Inferior parietal cortex (tissue), 1 donor: ENCODE data around the gene SETD1B.
A peak's percentile ranks its signal among the peaks of the same experiment; 100 is the strongest.
"Not testable (repeated sequence)": the region's sequence is repeated elsewhere in the genome, so short reads cannot be mapped to it uniquely, and the experiment has no call there.

Source experiments
- DNase-seq: peaks from one replicate; pipeline ENCODE4 v3.0.0-alpha.2; 2016; ENCODE audit errors: extremely low spot score

Gene SETD1B

DNA sequence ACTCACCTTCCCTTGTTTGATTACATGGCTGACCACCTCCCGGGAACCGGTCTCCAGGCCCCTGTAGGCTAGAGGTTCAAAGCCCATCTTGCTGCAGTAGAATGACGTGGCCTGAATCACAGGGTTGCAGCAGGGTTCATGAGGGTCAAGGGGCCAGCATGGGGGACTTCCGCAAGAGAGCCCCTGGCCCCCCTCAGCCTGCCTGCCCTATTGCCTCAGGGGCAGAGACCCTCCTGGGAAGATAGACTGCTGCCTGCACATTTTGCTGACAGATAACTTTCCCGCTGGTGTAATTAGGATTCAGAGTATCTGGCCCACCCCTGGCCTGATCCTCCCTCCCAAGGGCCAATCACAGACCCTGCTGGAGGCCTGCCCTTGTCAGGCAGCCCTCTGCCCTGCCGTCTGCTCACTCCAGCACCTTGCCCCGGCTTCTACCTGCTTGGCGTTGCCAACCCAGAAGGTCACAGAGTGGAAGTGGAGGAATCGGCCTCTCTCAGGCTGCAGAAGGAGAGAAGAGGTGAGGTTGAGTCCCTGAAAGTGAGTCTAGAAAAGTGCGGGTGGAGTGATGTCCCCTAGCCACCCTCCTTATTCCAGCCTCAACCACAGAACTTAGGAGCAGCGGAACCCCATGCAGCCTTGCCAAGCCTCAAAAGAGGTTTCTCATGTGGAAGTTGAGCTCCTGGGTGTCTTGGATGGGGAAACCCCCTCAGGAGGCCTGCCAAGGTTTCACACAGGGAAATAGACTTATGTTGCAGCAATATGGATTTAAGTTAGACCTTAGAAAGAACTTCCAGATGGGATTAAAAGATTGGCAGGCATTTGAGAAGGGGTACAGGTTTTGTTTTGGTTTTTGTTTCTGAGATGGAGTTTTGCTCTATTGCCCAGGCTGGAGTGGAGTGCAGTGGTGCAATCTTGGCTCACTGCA lies 53.8 kb downstream of the SETD1B start:
- DNase-seq = no peak

DNA sequence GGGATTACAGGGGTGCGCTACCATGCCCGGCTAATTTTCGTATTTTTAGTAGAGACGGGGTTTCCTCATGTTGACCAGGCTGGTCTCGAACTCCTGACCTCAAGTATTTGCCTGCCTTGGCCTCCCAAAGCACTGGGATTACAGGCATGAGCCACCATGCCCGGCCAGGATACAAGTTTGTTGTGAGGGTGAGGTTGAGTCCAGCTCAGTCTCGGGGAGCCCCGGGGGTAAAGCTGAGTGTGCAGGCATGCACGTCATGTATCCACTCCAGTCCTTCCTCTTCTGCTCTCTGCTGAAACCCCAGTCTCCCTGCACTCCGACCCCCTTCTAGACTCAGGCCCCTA lies 54.5 kb downstream of the SETD1B start:
- no peak for DNase-seq

DNA sequence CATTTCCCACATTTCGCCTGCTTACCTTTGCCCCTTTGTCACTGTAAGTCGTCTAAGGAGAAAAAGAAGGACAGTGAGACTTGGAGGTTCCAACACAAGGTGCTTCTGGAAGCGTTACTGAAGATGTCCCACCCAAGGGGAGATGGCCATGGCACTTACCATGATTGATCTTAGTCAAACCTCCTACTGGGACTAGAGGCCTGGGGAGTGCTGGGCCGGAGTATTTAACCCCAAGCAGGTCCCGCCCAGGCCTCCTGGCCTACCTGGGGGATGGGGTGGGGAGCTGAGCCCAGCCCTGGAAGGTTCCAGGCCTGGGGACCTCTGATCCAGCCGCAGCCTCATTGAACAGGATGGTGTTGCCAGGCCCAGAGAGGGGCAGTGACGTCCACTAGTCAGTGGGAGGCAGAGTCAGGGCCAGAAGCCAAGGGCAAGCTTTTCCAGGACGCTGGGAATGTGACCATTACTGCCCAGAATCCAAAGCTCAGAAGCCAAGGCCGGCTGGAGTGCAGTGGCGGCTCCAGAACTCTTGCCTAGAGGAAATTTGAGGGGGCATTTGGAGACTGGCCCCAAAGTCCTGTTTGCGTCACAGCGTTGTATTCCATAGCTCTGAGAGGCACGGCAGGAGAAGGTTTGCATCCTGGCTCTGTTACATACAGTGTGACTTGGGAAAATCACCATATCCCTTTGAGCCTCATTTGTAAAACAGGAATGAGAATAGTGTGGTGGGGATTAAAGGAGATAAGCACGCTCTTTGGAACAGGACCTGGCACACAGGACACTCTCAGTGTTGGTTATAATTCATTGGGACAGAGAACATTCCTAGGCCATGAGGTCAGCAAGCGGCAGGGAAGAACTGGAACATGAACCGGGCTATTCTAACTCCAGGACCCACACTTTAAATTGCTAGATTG lies 55.1 kb downstream of the SETD1B start, which contains the start of gene HPD:
Gene HPD (minus strand): TSS at position 198 of the 911 bp plus-strand sequence. CDS start 36 bp downstream, at position 162.
- no peak for DNase-seq

DNA sequence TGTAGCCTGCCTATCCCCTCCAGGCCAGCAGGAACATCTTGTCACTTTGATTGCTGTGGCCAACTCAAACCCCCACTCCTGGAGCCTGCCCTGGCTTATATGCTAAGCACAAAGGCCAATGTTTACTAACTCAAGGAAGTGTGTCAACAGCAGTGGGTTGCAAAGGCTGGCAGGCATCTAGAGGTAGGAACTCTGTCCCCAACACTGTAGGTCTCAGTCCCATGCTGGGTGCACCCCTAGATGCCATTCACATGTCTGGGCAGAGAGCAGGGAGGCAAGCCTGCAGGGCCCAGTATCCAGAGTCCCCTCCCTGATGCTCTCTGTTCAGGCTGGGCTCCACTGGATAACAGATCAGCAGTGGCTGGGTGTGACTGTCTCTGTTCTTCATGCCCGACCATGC lies 56.4 kb downstream of the SETD1B start:
- DNase-seq = no peak

DNA sequence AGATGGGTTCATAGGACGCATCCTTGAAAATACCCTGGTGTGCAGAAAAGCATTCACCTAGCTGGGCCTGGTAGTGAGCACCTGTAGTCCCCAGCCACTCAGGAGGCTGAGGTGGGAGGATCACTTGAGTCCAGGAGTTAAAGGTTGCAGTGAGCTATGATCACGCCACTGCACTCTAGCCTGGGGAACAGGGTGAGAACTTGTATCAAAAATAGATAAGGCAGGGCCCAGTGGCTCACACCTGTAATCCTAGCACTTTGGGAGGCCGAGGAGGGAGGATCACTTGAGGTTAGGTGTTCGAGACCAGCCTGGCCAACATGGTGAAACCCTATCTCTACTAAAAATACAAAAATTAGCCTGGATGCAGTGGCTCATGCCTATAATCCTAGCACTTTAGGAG lies 56.9 kb downstream of the SETD1B start:
- not testable (repeated sequence) for DNase-seq

DNA sequence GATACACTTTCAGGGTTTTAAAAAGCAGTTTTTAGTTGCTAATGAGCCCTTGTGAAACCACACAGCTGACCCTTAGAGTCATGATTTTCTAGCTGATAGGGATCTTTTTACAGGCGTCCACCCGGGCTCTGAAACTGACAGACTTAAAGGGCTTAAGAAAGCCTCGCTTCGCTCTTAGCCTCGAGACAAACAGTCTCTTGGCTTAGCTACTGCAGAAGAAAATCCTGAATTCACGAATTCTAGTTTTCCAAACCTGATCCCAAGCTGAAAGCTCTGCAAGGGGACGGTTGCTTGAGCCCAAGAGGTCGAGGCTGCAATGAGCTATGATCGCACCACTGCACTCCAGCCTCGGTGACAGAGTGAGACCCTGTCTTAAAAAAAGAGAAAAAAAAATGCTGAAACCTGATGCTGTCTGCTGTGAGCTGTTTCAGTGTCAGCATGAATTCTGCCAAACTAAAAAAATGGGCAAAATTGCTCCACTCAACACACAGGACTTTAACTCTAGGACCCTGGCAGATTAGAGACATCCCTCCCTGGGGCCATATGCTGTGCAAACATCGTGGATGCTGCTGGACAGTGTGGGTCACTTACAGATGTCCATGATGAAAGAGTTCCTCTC lies 57.9 kb downstream of the SETD1B start:
- peak; percentile 15 for DNase-seq

DNA sequence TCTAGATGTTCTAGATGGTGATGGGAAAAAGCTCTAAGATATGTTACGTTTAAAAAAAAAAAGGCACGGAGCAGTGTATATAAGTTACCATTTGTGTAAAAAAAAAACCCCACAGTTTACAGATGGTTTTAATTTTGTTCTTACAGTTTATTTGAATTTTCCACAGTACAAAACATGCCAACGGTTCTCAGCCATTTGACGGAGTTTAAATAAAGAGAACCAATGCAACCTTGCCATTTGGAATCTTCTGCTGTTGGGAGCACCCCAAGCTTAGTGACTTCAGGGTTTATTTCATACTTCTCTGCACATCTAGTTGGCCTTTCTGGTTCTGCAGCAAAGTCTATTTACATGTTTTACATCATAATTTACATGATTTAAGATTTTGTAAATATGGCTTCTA lies 62.5 kb downstream of the SETD1B start:
- DNase-seq = no peak

DNA sequence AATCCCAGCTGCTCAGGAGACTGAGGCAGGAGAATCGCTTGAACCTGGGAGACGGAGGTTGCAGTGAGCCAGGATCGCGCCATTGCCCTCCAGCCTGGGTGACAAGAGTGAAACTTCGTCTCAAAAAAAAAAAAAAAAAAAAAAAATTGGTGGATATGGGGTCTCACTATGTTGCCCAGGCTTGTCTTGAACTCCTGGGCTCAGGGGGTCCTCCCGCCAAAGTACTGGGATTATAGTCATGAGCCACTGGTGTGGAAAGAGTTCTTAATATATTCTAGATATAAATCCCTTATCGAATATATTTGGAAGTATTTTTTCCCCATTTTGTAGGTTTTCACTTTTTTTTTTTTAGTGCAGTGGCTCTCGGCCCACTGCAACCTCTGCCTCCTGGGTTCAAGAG lies 65.4 kb downstream of the SETD1B start:
- DNase-seq = not testable (repeated sequence)

DNA sequence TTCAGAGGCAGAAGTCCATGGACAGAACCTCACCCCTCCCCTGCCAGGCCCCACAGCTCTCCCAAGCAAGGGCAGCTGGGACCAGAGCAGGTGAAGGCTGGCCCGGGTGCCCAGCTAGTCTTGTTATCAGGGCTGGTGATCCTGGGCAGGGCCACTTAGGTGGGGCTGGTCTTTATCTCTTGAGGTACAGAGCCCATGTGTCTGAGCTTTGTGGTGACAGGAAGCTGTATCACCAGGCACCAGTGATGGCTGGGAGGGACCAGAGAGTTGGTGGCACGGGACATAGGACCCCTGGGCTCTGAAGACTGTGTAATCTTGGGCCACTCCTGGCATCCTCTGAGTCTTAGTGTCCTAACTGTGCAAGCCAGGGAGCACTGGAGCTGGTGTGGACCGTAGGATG lies 67.7 kb downstream of the SETD1B start:
- no peak for DNase-seq

DNA sequence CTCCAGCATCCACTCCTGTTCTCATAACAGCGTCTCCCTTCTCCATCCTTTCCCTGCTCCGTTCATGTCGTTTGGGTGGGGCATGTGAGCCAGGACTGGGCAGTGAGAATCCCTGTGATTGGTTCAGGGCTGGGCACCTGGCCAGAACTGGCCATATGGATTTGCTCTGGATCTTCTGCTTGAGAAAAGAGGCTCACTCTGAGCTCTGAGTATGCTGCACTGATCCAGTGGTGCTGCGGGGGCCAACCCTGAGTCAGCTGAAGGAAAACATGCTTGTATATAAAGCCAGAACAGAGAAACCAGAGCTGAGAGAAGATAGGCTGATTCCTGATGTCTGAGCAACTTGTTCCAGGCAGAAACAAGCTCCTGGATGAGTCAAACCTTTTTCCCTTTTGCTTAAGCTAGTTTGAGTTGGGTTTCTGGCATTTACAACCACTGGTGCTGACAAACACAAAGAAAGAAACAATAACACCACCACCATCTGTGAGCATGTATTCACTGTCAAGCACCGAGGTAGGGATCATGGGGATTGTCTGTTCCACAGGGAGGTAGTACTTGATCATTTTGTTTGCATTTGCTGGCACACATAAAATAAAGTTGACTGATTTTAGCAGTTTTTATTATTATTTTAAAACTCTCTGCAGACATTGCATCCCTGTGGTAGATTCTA lies 68.9 kb downstream of the SETD1B start:
- DNase-seq = peak; percentile 60

DNA sequence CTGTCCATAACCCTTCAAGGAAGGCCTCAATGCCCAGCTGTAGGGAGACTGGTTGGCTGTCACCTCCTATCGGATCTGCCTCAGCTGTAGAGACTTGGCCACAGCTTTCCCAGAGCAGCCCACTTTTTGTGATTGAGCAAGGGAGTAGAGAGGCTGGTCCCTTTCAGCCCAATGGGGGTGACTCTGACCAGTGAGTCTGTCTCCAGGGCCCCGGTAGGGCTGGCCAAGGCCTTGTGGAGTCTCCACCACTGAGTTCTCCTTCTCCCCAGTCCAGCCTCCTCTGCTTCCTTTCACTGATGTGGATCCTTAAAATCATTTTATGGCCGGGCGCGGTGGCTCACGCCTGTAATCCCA lies 69.4 kb downstream of the SETD1B start:
- no peak for DNase-seq

DNA sequence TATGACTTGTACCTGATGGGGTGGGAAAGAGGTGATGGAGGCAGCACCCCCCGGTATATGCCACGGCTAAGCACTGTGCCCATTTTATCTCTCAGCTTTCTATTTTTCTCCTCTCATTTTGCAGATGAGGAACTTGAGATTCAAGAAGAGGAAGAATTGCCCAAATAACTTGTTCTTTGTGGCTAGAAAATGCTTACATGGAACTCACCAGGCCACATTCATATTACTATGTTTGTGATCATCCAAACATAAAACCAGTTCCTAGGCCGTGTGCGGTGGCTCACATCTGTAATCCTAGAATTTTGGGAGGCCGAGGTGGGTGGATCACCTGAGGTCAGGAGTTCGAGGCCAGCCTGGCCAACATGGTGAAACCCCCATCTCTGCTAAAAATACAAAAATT lies 70.3 kb downstream of the SETD1B start:
- DNase-seq = no peak

DNA sequence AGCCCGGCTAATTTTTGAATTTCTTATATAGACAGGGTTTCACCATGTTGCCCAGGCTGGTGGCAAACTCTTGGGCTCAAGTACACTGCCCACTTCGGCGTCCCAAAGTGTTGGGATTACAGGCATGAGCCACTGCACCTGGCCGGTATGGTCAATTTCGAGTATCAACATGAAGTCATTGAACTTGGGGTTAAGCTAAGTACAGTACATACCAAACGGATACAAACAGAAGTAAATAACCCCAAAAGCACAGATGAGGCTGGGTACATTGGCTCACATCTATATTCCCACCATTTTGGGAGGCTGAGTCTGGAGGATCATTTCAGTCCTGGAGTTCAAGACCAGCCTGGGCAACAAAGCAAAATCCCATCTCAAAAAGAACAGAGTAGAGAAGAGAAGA lies 71.8 kb downstream of the SETD1B start:
- no peak for DNase-seq

DNA sequence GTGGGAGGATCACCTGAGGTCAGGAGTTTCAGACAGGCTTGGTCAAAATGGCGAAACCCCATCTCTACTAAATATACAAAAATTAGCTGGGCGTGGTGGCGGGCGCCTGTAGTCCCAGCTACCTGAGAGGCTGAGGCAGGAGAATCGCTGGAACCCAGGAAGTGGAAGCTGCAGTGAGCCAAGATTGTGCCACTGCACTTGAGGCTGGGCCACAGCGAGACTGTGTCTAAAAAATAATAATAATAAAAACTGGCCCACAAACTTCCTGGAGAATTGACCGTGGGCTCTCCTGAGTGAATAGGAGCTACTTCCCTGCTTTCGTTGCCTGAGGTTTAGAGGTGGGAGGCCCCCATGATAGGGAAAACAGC lies 72.3 kb downstream of the SETD1B start:
- not testable (repeated sequence) for DNase-seq
